SH-SY5Y (cell line): ENCODE measurements around the gene CAMKMT.

ENCODE experiments used
- GATA2 ChIP-seq: IDR thresholded peaks from 2 replicates; pipeline ENCODE4 v1.6.1; 2011; ENCODE audit warnings: mild to moderate bottlenecking, low read depth, low read length
- GATA3 ChIP-seq: IDR thresholded peaks from 2 replicates; pipeline ENCODE4 v1.6.1; 2011; ENCODE audit warnings: low read depth, mild to moderate bottlenecking, low read length, moderate library complexity

The CAMKMT gene

DNA sequence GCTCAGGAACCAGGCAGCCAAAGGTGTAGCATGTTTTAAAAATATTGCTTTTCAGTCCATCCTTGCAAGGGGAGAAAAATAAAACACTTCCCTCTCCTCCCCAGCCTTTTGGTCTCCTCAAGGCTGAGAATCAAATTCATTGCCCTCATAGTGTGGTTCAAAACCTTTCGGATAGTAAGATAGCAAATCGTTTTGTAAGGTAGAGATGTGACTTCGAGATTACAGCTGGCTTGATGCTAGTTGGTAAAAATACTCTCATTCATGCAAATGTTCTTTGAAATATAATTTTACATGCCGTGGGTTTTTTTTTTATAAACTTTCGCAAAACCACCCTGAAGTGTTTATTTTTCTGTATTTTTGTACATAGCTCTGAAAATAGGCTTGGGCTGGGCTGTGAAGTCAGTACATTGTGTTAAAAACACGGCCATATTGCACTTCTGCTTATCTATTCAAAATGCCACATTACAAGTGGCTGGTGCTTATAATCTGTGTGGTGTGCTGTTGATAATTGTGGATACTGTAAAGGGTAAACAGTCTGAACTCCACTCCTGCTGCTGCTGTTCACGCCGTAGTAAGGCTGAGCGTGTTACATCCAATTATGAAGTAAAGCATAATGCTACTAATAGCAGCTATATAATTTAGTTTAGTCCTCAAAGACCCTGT, 407.7 kb downstream of the CAMKMT start:
- TF ChIP-seq GATA2 (peak; percentile 69), GATA3 (peak; percentile 66)

DNA sequence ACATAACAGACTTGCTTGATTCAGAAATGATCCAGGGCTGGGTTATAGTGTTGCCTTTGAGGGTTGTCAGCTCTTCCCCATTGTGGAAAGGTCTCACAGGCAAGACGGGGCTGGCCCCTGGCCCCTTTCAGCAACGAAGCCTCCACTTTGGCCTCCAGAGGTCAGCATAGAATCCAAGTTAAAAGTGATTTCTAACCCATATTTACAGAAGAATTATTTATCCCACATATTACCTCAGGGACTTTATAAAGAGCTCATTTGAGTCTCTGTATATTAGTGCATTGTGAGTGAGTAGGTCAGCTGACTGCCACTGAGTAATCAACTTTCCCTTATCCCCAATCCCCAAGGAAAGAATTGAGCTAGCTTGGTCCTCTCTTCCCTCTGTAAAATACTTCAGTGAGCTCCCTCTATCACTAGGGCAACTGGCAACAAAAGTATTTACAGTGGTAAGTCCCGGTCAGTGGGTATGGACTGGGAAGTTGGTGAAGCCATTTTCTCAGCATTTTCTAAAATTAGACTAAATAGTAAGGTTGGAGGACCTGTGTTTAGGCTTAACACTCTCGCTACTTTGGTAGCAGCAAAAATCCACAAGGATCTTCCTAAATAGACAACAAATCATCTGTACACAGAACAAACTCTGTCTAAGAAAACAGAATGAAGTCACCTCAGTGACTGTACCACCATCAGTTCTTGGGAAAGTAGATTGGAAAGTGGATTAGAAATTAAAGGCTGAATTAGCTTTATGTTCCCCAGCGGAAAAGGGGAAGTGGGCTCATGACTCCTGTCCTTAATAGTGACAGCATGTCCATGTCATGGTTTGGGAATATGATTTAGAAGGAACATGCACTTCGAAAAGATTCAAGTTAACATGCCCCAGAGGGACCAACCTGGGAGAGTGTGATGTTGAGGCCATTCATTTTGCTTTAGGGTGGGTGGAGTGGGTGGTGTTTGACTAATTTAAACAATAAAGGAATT, 408.8 kb downstream of the CAMKMT start:
- no peak for TF ChIP-seq GATA2
- no peak for TF ChIP-seq GATA3

DNA sequence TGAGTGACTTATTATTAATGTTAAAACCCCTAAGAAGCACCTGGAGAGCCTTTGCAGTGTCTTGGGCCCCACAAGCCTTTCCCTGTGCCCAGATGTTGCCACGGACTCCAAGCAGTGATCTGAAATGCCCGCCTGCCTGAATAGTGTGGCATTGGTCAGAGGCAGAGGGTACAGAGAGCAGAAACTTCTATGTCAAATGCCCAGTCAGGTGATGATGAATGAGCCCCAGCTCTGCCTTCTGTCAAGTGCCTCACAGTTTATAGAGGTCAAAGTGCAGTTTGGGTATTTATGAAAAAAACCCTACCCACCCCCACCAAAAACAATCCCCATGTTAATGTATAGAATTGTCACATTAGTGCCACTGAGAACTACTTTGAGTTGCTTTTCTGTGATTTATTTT, 409.8 kb downstream of the CAMKMT start:
- TF ChIP-seq GATA3 (no peak), GATA2 (no peak)

DNA sequence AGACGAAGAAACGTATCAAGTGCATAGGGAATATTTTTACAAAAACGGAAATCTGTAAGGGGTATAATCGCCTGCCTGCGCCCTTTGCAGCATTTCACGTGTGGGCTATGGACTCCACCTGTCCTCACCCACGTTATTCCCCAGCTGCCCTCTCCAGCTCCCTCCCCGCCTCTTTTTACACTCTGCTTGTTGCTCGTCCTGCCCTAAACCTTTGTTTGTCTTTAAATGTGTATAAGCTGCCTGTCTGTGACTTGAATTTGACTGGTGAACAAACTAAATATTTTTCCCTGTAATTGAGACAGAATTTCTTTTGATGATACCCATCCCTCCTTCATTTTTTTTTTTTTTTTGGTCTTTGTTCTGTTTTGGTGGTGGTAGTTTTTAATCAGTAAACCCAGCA, 410.4 kb downstream of the CAMKMT start:
- no peak for TF ChIP-seq GATA3
- no peak for TF ChIP-seq GATA2

DNA sequence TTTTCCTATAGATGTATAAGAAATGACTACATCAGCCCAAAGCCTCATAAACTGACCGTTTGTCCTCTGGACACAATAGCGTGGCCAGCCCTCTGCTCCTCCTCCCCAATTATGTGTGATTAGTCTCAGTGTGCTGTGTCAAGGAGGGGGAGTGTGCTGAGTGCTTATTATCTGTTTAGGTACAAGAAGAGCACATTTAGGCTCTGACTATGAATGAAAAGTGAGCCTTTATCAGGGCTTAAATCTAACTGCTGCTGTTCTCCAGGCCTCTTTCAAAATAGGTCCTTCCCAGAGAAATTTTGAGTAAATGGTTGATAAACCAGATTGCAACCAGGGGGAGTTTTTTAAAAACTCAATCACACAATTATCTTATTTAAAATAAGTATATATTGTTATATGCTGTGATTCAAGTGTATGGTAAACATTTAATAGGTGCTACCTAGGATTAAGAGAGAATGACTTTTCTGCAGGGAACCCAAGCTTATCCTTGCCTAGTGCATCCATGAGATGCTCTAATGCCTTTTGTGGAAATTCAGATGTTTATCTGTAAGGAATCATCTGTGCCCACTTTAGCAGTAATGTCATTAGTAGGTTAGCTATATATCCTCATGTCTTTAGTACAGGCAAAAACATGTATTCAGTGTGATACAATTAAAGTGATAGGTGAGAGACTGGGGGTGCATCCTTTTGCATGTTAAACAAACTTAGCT, 411.1 kb downstream of the CAMKMT start:
- TF ChIP-seq GATA3 (peak; percentile 100), GATA2 (peak; percentile 98)

DNA sequence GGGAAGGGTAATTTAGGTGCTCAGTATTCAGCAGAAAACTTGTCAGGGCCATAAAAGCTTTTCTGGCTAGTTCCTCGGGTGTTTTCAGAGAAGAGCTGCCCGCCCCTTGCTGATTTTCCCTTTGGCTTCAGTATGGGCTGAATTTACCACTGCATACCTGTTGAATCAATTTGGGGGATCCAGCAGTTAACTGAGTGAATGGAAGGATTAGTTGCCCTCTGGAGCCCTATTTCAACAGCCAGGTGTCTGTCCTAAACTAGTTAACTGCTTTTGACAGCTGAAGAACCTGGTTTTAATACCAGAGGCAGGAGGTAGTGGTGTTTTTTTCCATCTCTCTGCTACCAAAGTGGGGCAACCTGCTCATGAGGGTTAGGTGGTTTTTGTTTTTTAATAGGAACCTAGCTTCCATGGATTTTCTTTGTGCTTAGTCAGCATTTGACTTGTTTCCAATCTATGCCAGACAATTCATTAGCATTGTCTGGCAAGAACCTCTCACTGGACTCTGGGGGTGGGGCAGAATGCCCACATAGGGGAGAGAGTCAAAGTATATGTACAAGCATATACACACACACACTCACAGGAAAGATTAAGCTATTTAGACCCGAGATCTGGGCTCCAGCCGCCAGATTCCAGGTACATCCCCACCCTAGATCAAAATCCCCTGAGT, 413.2 kb downstream of the CAMKMT start:
- no peak for TF ChIP-seq GATA2
- no peak for TF ChIP-seq GATA3

DNA sequence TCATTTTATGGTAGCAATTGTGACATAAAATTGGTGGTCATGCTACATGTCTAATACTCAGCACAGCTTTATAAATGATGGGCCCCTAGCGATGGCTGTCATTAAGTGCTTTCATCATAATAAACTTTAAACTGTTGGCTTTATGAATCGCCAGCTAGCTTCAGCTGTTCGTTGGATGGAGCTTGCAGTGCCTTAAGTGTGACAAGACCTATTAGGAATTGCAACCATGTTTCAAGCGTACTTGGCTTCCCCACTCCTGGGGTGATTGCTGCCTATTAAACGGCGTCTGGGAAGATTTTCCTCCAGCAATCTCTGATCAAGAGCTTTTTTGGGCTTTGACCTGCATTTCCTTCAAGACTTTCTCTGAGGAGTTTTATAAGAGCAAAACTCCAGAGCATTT, 415.3 kb downstream of the CAMKMT start:
- TF ChIP-seq GATA2 (no peak), GATA3 (no peak)

DNA sequence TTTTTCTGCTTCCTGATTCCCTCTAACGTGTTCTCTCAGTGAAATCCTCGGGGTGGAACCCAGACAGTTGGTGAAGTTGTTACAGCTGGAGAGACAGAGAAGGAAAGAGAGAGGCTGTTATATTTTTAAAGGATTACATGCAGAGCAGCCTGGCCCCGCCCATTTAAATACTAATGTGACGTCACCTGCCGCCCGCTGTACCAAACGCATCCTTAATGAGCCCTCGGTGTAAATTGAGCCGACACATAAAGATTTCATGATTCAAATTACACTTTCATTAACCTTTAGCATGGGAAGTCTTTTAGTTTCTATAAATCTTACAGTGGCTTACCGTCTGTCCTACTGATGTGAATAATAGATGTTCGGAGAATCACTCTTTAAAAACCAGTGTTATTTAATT, 415.8 kb downstream of the CAMKMT start:
- TF ChIP-seq GATA3, result no peak
- TF ChIP-seq GATA2, result no peak

DNA sequence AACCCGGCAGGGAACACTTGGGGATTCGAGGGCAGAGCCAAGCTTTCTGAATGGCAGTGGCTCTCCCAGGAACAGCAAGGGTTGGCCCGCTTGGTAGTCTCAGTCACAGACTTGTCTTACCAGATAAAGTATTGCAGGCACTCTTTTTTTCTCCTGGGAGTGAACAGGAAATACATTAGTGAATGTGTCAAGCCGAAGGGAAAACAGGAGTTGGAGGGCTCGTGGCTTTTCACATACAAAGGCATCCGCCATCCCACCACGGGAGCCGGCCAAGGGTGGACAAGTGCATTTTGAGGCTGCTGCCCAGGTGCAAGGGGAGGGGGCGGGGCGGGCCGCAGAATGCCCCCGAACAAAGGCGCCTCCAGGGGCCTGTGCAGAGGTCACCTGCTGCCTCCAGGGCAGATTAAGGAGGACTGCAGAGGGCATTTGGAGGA, 416.5 kb downstream of the CAMKMT start:
- TF ChIP-seq GATA2 (no peak), GATA3 (no peak)

DNA sequence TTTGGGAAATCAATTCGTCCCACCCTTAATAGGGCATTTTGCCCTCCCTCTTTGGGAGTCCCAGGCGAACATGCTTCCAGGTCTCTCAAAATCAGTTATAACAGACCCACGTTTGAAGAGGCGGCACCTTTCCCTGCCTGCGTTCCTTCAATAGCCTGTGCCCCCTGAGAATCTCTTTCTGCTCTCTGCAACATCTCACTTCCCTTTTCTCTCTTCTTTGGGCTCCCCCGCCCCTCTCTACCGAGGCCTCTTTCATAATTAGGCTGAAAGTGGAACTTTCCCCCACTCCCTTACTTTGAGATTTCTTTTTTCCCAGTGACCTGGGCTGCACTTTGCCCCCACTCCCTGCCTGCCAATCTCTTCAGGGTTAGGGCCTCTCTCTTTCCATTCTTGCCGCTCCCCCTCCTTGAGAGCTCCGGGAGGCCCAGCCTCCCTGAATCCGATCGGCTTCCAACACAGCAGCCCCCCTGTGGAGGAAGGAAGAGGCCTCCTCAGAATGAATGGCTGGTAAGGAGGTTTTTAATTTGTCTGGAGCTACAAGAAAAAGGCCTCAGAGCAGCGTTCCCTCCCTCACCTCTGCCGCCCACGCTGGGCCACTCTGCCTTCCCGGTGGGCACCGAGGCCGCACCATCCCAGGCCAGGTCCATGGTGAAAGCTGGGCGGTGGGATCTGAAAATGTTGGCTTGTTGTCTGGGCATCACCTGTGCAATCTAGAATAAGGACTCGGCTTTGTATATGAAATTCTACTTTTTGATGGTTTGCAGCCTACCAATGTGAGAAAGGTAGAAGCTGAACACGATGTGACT, 417.1 kb downstream of the CAMKMT start:
- no peak for TF ChIP-seq GATA2
- TF ChIP-seq GATA3, result no peak

DNA sequence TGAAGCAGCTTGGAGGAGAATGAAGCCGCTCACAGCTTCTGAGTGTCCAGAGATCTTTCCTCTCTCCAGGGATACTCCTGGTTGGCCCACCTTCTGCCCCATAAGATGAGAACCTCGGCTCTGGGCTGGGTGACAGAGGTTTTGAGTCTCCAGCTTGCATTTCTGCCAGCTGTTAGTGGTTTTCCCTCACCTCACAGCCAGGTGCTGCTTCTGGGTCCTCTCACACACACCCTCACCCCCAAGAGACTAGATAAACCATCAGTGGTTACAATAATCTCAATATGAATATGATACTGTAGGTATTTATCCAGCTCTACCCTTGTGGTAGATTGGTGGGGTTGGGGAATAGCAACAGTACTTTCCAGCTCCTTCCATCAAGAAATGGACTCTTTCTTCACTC, 418.0 kb downstream of the CAMKMT start:
- TF ChIP-seq GATA2 (no peak), GATA3 (no peak)

DNA sequence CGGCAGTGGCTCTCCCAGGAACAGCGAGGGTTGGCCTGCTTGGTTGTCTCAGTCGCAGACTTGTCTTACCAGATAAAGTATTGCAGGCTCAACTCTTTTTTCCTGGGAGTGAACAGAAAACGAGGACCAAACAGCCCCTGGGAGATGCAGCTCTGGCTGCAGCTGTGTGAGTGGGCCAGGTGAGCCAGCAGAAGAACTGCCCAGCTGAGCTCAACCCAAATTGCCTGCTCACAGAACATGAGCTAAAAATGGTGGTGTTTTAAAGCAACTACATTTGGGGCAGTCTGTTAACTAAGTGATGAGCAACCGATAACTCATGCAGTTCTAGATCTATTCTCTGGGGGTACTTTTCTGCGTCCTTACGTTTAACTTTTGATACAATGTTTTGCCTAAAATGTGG, 418.7 kb downstream of the CAMKMT start:
- TF ChIP-seq GATA3 (no peak), GATA2 (no peak)

DNA sequence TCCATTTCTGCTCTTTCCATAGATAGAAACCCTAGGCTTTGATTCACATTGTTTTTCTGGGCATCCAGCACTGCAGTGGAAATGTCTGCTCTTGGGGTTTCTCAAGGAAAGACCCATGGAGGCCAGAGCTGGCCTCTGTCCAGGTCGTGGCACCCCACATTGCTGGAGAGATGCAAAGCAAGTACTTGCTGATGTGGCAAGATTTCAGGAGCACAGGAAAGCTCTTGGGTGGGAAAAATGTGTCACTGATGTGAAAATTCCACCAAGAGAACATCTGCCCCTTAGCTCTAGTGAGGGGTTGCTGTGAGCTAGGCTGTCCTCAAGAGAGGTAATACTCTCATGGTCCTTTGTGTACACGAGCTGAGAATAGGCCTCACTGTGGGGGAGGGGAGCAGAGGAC, 423.7 kb downstream of the CAMKMT start:
- TF ChIP-seq GATA3, result no peak
- no peak for TF ChIP-seq GATA2
